COR-L47 (cell line): Measurements from ENCODE around the gene RPSA.
"Not testable (repeated sequence)": the region's sequence is repeated elsewhere in the genome, so short reads cannot be mapped to it uniquely, and the experiment has no call there.

ENCODE experiments used
- DNase-seq: peaks from one replicate; lab custom pipeline; 2025; lab: John Stamatoyannopoulos, UW

RPSA gene

DNA sequence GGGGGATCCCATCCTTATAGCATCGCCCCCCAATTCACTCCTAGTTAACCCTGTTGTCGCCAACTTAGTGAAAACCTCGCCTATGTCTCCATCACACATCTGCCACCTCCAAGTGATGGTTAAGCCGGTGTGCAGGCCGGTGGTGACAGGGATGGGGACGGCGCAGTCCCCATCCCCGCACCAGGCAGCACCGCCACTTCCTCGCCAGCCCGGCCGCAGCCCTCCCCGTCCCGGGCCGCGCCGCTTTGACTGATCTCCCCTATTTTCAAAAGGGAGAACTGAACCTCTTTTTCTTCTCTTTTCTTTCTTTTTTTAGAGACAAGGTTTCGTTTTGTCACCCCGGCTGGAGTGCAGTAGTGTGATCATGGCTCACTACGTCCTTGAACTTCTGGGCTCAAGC is 49.6 kb downstream of the RPSA start:
- DNase-seq: no peak

DNA sequence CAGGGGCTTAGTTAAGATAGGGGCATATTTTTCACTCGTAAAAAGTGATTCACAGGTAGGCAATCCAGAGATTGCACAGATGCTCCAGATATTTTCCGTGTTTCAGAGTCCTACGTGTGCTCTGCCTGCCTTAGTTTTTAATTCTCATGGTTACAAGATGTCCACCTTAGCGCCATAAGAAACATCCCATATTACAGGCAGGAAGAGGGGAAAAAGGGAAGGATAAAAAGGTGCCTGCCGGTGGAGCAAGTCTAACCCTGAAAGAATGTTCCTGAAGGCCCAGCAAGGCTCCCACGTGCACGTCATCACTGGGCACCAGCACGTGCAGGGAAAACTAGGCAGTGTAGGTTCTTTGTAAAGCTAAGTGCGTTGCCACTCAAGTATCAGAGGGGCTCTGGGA is 50.8 kb downstream of the RPSA start:
- no peak for DNase-seq

- not testable (repeated sequence) for DNase-seq
Measured at GRCh38 chr3:39458579-39458978, 52.1 kb downstream of the RPSA start.

GRCh38 chr3:39460677-39461076 is 54.2 kb downstream of the RPSA start:
- no peak for DNase-seq
